Measurements from ENCODE around the gene LKAAEAR1.

DNA sequence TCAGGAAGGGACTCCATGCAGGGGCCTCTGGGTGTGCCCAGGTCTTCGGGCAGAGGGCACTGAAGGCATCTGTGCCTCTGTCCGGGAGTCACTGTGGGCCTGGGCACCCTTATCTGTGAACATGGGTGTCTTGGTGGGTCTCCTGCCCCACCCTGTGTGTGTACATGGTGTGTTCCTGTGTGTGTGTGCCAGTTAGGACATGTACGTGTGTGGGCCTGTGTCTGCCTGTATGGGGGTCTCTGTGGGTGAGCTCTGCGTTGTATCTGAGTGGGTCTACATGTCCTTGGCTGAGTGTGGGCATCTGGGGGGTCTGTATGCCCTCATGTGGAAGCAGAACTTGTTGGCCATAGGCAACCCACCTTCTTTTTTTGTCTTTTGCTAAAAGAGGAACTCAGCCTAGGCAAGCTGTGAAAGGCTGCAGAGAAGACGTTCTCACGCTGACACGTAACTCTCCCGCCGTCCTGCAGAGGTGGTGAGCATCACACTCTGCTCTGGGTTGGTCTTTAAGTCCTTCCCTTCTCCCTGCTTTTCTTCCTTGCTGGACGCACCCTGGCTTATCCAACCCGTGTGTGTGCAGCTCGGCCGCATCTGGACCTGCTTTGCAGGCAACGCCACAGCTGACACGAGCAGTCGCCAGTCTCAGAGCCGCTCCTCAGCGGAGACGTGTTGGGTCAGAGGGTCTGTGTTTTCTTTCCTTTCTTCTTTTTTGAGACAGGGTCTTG lies 23.7 kb upstream of the LKAAEAR1 start:
- TF ChIP-seq EZH2 (IDR thresholded peaks at IDR 0.05; ENCODE audit: low read depth, unreplicated experiment) (no peak), CREB1 (CRISPR knock-in tag; IDR thresholded peaks at IDR 0.05; ENCODE audit: low read depth) (no peak), POLR2AphosphoS5 (IDR thresholded peaks at IDR 0.05; ENCODE audit: low read depth) (no peak), JUNB (IDR thresholded peaks at IDR 0.05; ENCODE audit: unreplicated experiment) (no peak), NANOG (IDR thresholded peaks at IDR 0.05; ENCODE audit: borderline replicate concordance) (no peak), STAT1 (IDR thresholded peaks at IDR 0.05; ENCODE audit: unreplicated experiment) (no peak), EZH2phosphoT487 (IDR thresholded peaks at IDR 0.05; ENCODE audit: unreplicated experiment) (no peak), ZNF331 (CRISPR knock-in tag; IDR thresholded peaks at IDR 0.05; ENCODE audit: low read depth) (no peak)
- TF ChIP-seq, protein P1, sequence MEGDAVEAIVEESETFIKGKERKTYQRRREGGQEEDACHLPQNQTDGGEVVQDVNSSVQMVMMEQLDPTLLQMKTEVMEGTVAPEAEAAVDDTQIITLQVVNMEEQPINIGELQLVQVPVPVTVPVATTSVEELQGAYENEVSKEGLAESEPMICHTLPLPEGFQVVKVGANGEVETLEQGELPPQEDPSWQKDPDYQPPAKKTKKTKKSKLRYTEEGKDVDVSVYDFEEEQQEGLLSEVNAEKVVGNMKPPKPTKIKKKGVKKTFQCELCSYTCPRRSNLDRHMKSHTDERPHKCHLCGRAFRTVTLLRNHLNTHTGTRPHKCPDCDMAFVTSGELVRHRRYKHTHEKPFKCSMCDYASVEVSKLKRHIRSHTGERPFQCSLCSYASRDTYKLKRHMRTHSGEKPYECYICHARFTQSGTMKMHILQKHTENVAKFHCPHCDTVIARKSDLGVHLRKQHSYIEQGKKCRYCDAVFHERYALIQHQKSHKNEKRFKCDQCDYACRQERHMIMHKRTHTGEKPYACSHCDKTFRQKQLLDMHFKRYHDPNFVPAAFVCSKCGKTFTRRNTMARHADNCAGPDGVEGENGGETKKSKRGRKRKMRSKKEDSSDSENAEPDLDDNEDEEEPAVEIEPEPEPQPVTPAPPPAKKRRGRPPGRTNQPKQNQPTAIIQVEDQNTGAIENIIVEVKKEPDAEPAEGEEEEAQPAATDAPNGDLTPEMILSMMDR (conservative IDR thresholded peaks at IDR 0.05; ENCODE audit: low read depth in 2 of 2), result no peak
- TF ChIP-seq, protein P2, sequence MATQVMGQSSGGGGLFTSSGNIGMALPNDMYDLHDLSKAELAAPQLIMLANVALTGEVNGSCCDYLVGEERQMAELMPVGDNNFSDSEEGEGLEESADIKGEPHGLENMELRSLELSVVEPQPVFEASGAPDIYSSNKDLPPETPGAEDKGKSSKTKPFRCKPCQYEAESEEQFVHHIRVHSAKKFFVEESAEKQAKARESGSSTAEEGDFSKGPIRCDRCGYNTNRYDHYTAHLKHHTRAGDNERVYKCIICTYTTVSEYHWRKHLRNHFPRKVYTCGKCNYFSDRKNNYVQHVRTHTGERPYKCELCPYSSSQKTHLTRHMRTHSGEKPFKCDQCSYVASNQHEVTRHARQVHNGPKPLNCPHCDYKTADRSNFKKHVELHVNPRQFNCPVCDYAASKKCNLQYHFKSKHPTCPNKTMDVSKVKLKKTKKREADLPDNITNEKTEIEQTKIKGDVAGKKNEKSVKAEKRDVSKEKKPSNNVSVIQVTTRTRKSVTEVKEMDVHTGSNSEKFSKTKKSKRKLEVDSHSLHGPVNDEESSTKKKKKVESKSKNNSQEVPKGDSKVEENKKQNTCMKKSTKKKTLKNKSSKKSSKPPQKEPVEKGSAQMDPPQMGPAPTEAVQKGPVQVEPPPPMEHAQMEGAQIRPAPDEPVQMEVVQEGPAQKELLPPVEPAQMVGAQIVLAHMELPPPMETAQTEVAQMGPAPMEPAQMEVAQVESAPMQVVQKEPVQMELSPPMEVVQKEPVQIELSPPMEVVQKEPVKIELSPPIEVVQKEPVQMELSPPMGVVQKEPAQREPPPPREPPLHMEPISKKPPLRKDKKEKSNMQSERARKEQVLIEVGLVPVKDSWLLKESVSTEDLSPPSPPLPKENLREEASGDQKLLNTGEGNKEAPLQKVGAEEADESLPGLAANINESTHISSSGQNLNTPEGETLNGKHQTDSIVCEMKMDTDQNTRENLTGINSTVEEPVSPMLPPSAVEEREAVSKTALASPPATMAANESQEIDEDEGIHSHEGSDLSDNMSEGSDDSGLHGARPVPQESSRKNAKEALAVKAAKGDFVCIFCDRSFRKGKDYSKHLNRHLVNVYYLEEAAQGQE (IDR thresholded peaks at IDR 0.05; ENCODE audit: unreplicated experiment), result no peak
- TF ChIP-seq, protein P3, sequence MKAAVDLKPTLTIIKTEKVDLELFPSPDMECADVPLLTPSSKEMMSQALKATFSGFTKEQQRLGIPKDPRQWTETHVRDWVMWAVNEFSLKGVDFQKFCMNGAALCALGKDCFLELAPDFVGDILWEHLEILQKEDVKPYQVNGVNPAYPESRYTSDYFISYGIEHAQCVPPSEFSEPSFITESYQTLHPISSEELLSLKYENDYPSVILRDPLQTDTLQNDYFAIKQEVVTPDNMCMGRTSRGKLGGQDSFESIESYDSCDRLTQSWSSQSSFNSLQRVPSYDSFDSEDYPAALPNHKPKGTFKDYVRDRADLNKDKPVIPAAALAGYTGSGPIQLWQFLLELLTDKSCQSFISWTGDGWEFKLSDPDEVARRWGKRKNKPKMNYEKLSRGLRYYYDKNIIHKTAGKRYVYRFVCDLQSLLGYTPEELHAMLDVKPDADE (IDR thresholded peaks at IDR 0.05), result no peak
- TF ChIP-seq, protein P4, sequence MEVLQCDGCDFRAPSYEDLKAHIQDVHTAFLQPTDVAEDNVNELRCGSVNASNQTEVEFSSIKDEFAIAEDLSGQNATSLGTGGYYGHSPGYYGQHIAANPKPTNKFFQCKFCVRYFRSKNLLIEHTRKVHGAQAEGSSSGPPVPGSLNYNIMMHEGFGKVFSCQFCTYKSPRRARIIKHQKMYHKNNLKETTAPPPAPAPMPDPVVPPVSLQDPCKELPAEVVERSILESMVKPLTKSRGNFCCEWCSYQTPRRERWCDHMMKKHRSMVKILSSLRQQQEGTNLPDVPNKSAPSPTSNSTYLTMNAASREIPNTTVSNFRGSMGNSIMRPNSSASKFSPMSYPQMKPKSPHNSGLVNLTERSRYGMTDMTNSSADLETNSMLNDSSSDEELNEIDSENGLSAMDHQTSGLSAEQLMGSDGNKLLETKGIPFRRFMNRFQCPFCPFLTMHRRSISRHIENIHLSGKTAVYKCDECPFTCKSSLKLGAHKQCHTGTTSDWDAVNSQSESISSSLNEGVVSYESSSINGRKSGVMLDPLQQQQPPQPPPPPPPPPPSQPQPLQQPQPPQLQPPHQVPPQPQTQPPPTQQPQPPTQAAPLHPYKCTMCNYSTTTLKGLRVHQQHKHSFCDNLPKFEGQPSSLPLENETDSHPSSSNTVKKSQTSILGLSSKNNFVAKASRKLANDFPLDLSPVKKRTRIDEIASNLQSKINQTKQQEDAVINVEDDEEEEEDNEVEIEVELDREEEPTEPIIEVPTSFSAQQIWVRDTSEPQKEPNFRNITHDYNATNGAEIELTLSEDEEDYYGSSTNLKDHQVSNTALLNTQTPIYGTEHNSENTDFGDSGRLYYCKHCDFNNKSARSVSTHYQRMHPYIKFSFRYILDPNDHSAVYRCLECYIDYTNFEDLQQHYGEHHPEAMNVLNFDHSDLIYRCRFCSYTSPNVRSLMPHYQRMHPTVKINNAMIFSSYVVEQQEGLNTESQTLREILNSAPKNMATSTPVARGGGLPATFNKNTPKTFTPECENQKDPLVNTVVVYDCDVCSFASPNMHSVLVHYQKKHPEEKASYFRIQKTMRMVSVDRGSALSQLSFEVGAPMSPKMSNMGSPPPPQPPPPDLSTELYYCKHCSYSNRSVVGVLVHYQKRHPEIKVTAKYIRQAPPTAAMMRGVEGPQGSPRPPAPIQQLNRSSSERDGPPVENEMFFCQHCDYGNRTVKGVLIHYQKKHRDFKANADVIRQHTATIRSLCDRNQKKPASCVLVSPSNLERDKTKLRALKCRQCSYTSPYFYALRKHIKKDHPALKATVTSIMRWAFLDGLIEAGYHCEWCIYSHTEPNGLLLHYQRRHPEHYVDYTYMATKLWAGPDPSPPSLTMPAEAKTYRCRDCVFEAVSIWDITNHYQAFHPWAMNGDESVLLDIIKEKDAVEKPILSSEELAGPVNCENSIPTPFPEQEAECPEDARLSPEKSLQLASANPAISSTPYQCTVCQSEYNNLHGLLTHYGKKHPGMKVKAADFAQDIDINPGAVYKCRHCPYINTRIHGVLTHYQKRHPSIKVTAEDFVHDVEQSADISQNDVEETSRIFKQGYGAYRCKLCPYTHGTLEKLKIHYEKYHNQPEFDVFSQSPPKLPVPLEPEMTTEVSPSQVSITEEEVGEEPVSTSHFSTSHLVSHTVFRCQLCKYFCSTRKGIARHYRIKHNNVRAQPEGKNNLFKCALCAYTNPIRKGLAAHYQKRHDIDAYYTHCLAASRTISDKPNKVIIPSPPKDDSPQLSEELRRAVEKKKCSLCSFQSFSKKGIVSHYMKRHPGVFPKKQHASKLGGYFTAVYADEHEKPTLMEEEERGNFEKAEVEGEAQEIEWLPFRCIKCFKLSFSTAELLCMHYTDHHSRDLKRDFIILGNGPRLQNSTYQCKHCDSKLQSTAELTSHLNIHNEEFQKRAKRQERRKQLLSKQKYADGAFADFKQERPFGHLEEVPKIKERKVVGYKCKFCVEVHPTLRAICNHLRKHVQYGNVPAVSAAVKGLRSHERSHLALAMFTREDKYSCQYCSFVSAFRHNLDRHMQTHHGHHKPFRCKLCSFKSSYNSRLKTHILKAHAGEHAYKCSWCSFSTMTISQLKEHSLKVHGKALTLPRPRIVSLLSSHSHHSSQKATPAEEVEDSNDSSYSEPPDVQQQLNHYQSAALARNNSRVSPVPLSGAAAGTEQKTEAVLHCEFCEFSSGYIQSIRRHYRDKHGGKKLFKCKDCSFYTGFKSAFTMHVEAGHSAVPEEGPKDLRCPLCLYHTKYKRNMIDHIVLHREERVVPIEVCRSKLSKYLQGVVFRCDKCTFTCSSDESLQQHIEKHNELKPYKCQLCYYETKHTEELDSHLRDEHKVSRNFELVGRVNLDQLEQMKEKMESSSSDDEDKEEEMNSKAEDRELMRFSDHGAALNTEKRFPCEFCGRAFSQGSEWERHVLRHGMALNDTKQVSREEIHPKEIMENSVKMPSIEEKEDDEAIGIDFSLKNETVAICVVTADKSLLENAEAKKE (CRISPR knock-in tag; IDR thresholded peaks at IDR 0.05), result no peak
